Measurements from ENCODE around the gene RGS7.

The RGS7 gene

GRCh38 chr1:241079047-241079446, 278.0 kb downstream of the RGS7 start:
- no peak for TF ChIP-seq CTCF (IDR thresholded peaks at IDR 0.05; ENCODE audit: insufficient read depth, low read length, missing control alignments)
- ChIA-PET CTCF (no interaction called here), POLR2A (no interaction called here)
- DNase-seq (ENCODE audit: low read depth, low spot score): no peak
- H3K4me3 ChIP-seq (ENCODE audit: low read depth, low read length): no peak overlapping the region

- DNase-seq (ENCODE audit: low read depth, low spot score): no peak
- POLR2A ChIA-PET: no interaction called here
- no peak overlapping the region for H3K4me3 ChIP-seq (ENCODE audit: low read depth, low read length)
- CTCF ChIA-PET: no interaction called here
- no peak for TF ChIP-seq CTCF (IDR thresholded peaks at IDR 0.05; ENCODE audit: insufficient read depth, low read length, missing control alignments)
Measured at GRCh38 chr1:241077386-241078147, 279.4 kb downstream of the RGS7 start.

GRCh38 chr1:241074507-241074906, 282.5 kb downstream of the RGS7 start:
- ChIA-PET POLR2A (no interaction called here), CTCF (no interaction called here)
- DNase-seq (ENCODE audit: low read depth, low spot score): no peak
- no peak for TF ChIP-seq CTCF (IDR thresholded peaks at IDR 0.05; ENCODE audit: insufficient read depth, low read length, missing control alignments)
- H3K4me3 ChIP-seq (ENCODE audit: low read depth, low read length): no peak overlapping the region

- no peak overlapping the region for H3K4me3 ChIP-seq (ENCODE audit: low read depth, low read length)
- ChIA-PET CTCF (no interaction called here), POLR2A (no interaction called here)
- no peak for TF ChIP-seq CTCF (IDR thresholded peaks at IDR 0.05; ENCODE audit: insufficient read depth, low read length, missing control alignments)
- DNase-seq (ENCODE audit: low read depth, low spot score): no peak
Measured at GRCh38 chr1:241068359-241068758, 288.6 kb downstream of the RGS7 start.

GRCh38 chr1:241063276-241063675, 293.7 kb downstream of the RGS7 start:
- H3K4me3 ChIP-seq (ENCODE audit: low read depth, low read length): no peak overlapping the region
- no peak for TF ChIP-seq CTCF (IDR thresholded peaks at IDR 0.05; ENCODE audit: insufficient read depth, low read length, missing control alignments)
- ChIA-PET POLR2A (no interaction called here), CTCF (no interaction called here)
- DNase-seq (ENCODE audit: low read depth, low spot score): no peak

- no peak for TF ChIP-seq CTCF (IDR thresholded peaks at IDR 0.05; ENCODE audit: insufficient read depth, low read length, missing control alignments)
- DNase-seq (ENCODE audit: low read depth, low spot score): no peak
- no peak overlapping the region for H3K4me3 ChIP-seq (ENCODE audit: low read depth, low read length)
- ChIA-PET CTCF (no interaction called here), POLR2A (no interaction called here)
Measured at GRCh38 chr1:241061062-241061461, 295.9 kb downstream of the RGS7 start.

Data from AG04449 (cell line).